Stromal cell of bone marrow (primary cell): Measurements from ENCODE around the gene ITM2C.

Experiments used
- DNase-seq: peaks from one replicate; pipeline ENCODE4 v3.0.0-alpha.2; 2012; ENCODE audit warnings: low read depth

The ITM2C gene

GRCh38 chr2:230852113-230852512, 12.6 kb upstream of the ITM2C start:
- no peak for DNase-seq

- no peak for DNase-seq
Observed at GRCh38 chr2:230861552-230862255, 3.0 kb upstream of the ITM2C start.

GRCh38 chr2:230862292-230862691, 2.5 kb upstream of the ITM2C start:
- DNase-seq: no peak

- no peak for DNase-seq
Observed at GRCh38 chr2:230863031-230863430, 1.7 kb upstream of the ITM2C start.

- DNase-seq: no peak
Observed at GRCh38 chr2:230863442-230864121, 1.2 kb upstream of the ITM2C start.

- no peak for DNase-seq
Observed at GRCh38 chr2:230864122-230864604, 579 bp upstream of the ITM2C start.

GRCh38 chr2:230865307-230865765, 594 bp downstream of the ITM2C start:
- no peak for DNase-seq

GRCh38 chr2:230865766-230866755, 1.3 kb downstream of the ITM2C start:
- no peak for DNase-seq

GRCh38 chr2:230866756-230867523, 2.2 kb downstream of the ITM2C start:
- DNase-seq: no peak

GRCh38 chr2:230868161-230868946, 3.6 kb downstream of the ITM2C start:
- no peak for DNase-seq

- no peak for DNase-seq
Observed at GRCh38 chr2:230868947-230869913, 4.5 kb downstream of the ITM2C start.

GRCh38 chr2:230869914-230870543, 5.3 kb downstream of the ITM2C start:
- DNase-seq: no peak

GRCh38 chr2:230870544-230871360, 6.0 kb downstream of the ITM2C start:
- DNase-seq: no peak

- DNase-seq: no peak
Observed at GRCh38 chr2:230871361-230872150, 6.8 kb downstream of the ITM2C start.

GRCh38 chr2:230872151-230872967, 7.6 kb downstream of the ITM2C start:
- no peak for DNase-seq

- DNase-seq: no peak
Observed at GRCh38 chr2:230872968-230873660, 8.4 kb downstream of the ITM2C start.
